CD14-positive monocyte (primary cell): ENCODE results near the gene CHN2. TPM values are rescaled to one million over a fixed set of nuclear protein-coding genes. Genes with fewer than 3 reads are reported as not detected.

ENCODE experiments used
- DNase-seq, 3 donors: peaks; one replicate each; pipeline ENCODE4 v3.0.0-alpha.2; 2011 to 2022
- H2AFZ ChIP-seq: 2 replicates; pipeline ENCODE4 v1.6.0; 2012; ENCODE audit warnings: mild to moderate bottlenecking, low read depth, low read length, inconsistent platforms; ENCODE audit not compliant: insufficient read depth, poor library complexity, severe bottlenecking
- H3K27ac ChIP-seq, 2 donors: 1 replicate in 1 of 2; 2 replicates in 1 of 2; pipeline ENCODE4 v1.5.1; 2012 to 2013; ENCODE audit warnings: low read length in 2 of 2, control low read depth in 1 of 2, inconsistent platforms in 1 of 2, low read depth in 1 of 2, mild to moderate bottlenecking in 1 of 2
- H3K27me3 ChIP-seq, 2 donors: one replicate each; pipeline versions ENCODE4 v1.6.0 to v1.6.1; 2011 to 2013; ENCODE audit warnings: low read length in 2 of 2; ENCODE audit not compliant: control insufficient read depth in 2 of 2, insufficient read depth in 2 of 2
- H3K36me3 ChIP-seq, 2 donors: replicated peaks in 1 of 2; 1 replicate in 1 of 2; 2 replicates in 1 of 2; pipeline versions ENCODE4 v1.5.1 to v1.6.1; 2012 to 2013; ENCODE audit warnings: low read length in 2 of 2, control low read depth in 1 of 2, inconsistent platforms in 1 of 2, mild to moderate bottlenecking in 1 of 2; ENCODE audit not compliant: insufficient read depth in 2 of 2, control insufficient read depth in 1 of 2
- H3K4me1 ChIP-seq, 2 donors: 1 replicate in 1 of 2; 2 replicates in 1 of 2; pipeline versions ENCODE4 v1.5.1 to v1.6.1; 2012 to 2013; ENCODE audit warnings: low read length in 2 of 2, control low read depth in 1 of 2, inconsistent platforms in 1 of 2, mild to moderate bottlenecking in 1 of 2, moderate library complexity in 1 of 2; ENCODE audit not compliant: insufficient read depth in 2 of 2, control insufficient read depth in 1 of 2
- H3K4me2 ChIP-seq: replicated peaks from 2 replicates; pipeline ENCODE3; 2012; ENCODE audit warnings: low read length, moderate library complexity, mild to moderate bottlenecking; ENCODE audit not compliant: poor library complexity, severe bottlenecking; ENCODE audit errors: extremely low read depth
- H3K4me3 ChIP-seq, 3 experiments: fragments of 200-600 bp in 1 of 3; sonication (generic) in 1 of 3; replicated peaks in 1 of 3; 1 replicate in 2 of 3; 2 replicates in 1 of 3; pipeline ENCODE4 v1.5.1; 2011 to 2013; ENCODE audit warnings: low read length in 3 of 3, mild to moderate bottlenecking in 3 of 3, control low read depth in 2 of 3, low read depth in 2 of 3, inconsistent platforms in 1 of 3, moderate library complexity in 1 of 3
- H3K79me2 ChIP-seq: 2 replicates; pipeline ENCODE4 v1.6.0; 2012; ENCODE audit warnings: mild to moderate bottlenecking, control low read depth, inconsistent platforms, low read length, moderate library complexity; ENCODE audit not compliant: insufficient read depth
- H3K9ac ChIP-seq: 2 replicates; pipeline ENCODE4 v1.6.0; 2017; ENCODE audit warnings: low read length, mild to moderate bottlenecking; ENCODE audit not compliant: insufficient read depth, poor library complexity, severe bottlenecking
- H3K9me3 ChIP-seq, 2 donors: replicated peaks in 1 of 2; 1 replicate in 1 of 2; 2 replicates in 1 of 2; pipeline versions ENCODE4 v1.5.1 to v1.6.1; 2012 to 2013; ENCODE audit warnings: low read length in 2 of 2, control low read depth in 1 of 2; ENCODE audit not compliant: control insufficient read depth in 1 of 2, insufficient read depth in 1 of 2
- H4K20me1 ChIP-seq: 2 replicates; pipeline ENCODE4 v1.6.0; 2012; ENCODE audit warnings: mild to moderate bottlenecking, low read length, control low read depth, moderate library complexity; ENCODE audit not compliant: insufficient read depth
- H3K27ac Mint-ChIP-seq, 7 donors: one replicate each; pipeline ENCODE4 v1.8.0; 2020; ENCODE audit warnings: mild to moderate bottlenecking in 7 of 7, mixed read lengths in 7 of 7, moderate library complexity in 6 of 7, inconsistent platforms in 2 of 7
- H3K27me3 Mint-ChIP-seq, 3 donors: one replicate each; pipeline ENCODE4 v1.8.0; 2021 to 2022; ENCODE audit warnings: low read depth in 3 of 3, mild to moderate bottlenecking in 3 of 3, mixed read lengths in 3 of 3, moderate library complexity in 3 of 3, inconsistent platforms in 1 of 3
- H3K36me3 Mint-ChIP-seq, 2 donors: one replicate each; pipeline ENCODE4 v1.8.0; 2020; ENCODE audit warnings: mixed read lengths in 2 of 2, inconsistent platforms in 1 of 2, mild to moderate bottlenecking in 1 of 2
- H3K4me1 Mint-ChIP-seq: one replicate; pipeline ENCODE4 v1.8.0; 2020; ENCODE audit warnings: mild to moderate bottlenecking, mixed read lengths
- H3K4me3 Mint-ChIP-seq, 2 donors: one replicate each; pipeline ENCODE4 v1.8.0; 2020; ENCODE audit warnings: mild to moderate bottlenecking in 2 of 2, mixed read lengths in 2 of 2, moderate library complexity in 1 of 2
- H3K9me3 Mint-ChIP-seq, 7 donors: one replicate each; pipeline ENCODE4 v1.8.0; 2020 to 2022; ENCODE audit warnings: mixed read lengths in 7 of 7, mild to moderate bottlenecking in 6 of 7, moderate library complexity in 6 of 7, inconsistent platforms in 2 of 7
- WGBS: methylation state at CpG from one replicate; pipeline ENCODE4 v1.1.5; 2013; ENCODE audit warnings: missing lambda C conversion rate; ENCODE audit not compliant: insufficient coverage; 5-methylcytosine and 5-hydroxymethylcytosine counted together
- intact Hi-C, 2 donors: fragments of 100-400 bp; cut with micrococcal nuclease; formaldehyde crosslinking; loops; one replicate each; pipeline versions ENCODE4 v1.15.0 to v1.15.1; 2023
- polyA plus RNA-seq, 3 donors: library from polyadenylated mRNA; depleted of rRNA in 1 of 3; unstranded in 2 of 3; stranded (reverse) in 1 of 3; fragments of 300-500 nt in 2 of 3; fragments of >200 nt in 1 of 3; fragmentation: Illumina TruSeq in 2 of 3; gene quantifications; 1 replicate in 2 of 3; 2 replicates in 1 of 3; pipeline ENCODE4 v1.2.3, GENCODE V29; 2012 to 2021
- TF ChIP-seq, protein P1 (sequence below): fragments of 200-600 bp; IDR thresholded peaks from one replicate; pipeline ENCODE4 v1.8.0; 2022; ENCODE audit warnings: antibody characterized with exemption, mild to moderate bottlenecking

The CHN2 gene
- polyA plus RNA-seq, 3 donors = 26.6 to 66.5 (median 44.8) TPM

DNA sequence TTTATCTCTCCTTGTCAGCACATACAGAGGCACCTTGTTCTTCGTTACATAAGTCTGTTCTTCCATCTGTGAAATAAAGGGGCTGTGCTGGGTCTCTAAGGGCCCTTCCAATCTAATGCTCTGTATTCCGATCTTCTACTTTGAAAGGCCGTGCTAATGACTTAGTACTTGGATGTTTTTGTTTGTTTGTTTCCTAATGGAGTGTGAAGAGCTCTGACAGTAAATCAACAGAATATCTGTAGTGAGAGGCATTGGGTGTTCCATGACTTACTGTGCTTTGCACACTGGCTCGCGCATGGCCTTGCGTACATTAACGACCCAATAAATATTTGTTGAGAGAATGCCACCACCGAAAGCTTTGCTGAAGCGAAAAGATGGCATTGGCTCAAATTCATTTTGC, 162.1 kb downstream of the CHN2 start:
- DNase-seq = no peak
- TF ChIP-seq, protein P1, sequence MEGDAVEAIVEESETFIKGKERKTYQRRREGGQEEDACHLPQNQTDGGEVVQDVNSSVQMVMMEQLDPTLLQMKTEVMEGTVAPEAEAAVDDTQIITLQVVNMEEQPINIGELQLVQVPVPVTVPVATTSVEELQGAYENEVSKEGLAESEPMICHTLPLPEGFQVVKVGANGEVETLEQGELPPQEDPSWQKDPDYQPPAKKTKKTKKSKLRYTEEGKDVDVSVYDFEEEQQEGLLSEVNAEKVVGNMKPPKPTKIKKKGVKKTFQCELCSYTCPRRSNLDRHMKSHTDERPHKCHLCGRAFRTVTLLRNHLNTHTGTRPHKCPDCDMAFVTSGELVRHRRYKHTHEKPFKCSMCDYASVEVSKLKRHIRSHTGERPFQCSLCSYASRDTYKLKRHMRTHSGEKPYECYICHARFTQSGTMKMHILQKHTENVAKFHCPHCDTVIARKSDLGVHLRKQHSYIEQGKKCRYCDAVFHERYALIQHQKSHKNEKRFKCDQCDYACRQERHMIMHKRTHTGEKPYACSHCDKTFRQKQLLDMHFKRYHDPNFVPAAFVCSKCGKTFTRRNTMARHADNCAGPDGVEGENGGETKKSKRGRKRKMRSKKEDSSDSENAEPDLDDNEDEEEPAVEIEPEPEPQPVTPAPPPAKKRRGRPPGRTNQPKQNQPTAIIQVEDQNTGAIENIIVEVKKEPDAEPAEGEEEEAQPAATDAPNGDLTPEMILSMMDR = no peak
- H4K20me1 ChIP-seq = peaks cover 19% of the 10 kb centered on the region
- Mint-ChIP-seq H3K27me3 (peaks cover 0 to 2% (median 0%) of the 10 kb centered on the region in 3 donors), H3K4me3 (no peak overlapping the region), H3K4me1 (peaks cover 7% of the 10 kb centered on the region), H3K27ac (no peak overlapping the region), H3K9me3 (peaks cover 0 to 3% (median 0%) of the 10 kb centered on the region in 7 donors), H3K36me3 (peaks cover 21 to 33% of the 10 kb centered on the region in 2 donors)
- no peaks in the 10 kb centered on the region for H3K79me2 ChIP-seq
- H3K9me3 ChIP-seq = no peaks in the 10 kb centered on the region
- H2AFZ ChIP-seq = no peak overlapping the region
- intact Hi-C loops = no loop called here
- WGBS = 100% methylated on average over 6 of the region's 9 CpGs
- H3K27ac ChIP-seq = no peak overlapping the region
- H3K4me1 ChIP-seq = no peaks in the 10 kb centered on the region
- no peak overlapping the region for H3K4me3 ChIP-seq
- no peak overlapping the region for H3K4me2 ChIP-seq
- H3K36me3 ChIP-seq = peaks cover 16 to 26% of the 10 kb centered on the region in 2 donors
- no peaks in the 10 kb centered on the region for H3K27me3 ChIP-seq
- H3K9ac ChIP-seq = no peak overlapping the region

DNA sequence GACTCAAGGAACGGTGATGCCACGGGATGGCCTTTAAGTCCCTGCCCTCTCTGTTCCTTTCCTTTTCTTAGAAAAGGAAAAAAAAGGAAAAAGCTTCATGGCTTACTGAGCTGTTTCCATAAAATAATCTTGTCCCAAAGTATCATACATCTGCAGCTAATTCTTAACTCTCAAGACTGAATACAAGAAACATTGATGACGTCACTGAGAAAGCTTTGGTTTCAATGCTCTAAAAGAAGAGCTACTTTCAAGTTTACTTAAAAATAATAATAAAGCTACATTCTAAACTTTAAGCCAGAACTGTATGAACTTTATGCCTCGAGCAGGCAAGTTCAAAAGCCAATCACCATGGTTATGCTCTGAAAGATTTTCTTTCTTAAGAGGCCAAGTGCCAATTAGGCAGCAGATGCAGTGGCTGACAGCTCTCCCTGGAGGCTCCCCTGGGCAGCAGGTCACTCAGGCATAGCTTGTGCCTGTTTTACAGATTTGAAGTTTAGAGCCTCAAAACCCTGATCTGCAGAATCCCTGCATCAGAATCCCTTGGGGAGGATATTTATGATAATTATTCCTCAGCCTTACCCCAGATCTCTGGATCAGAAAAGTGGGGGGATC, 165.0 kb downstream of the CHN2 start:
- TF ChIP-seq, protein P1 = no peak
- H3K4me3 Mint-ChIP-seq = no peak overlapping the region

More for the DNA sequence above, 165.0 kb downstream of the CHN2 start:
- no peaks in the 10 kb centered on the region for H3K27me3 Mint-ChIP-seq
- H3K9me3 ChIP-seq = no peaks in the 10 kb centered on the region
- WGBS = 100% methylated on average over 2 of the region's 4 CpGs
- H3K27me3 ChIP-seq = no peaks in the 10 kb centered on the region
- H3K4me1 ChIP-seq = no peaks in the 10 kb centered on the region
- H3K9me3 Mint-ChIP-seq = peaks cover 0 to 3% (median 0%) of the 10 kb centered on the region in 7 donors
- peaks cover 19 to 29% of the 10 kb centered on the region in 2 donors for H3K36me3 Mint-ChIP-seq
- H3K27ac Mint-ChIP-seq = no peak overlapping the region
- no peak overlapping the region for H2AFZ ChIP-seq
- H3K27ac ChIP-seq = no peak overlapping the region
- no peak for DNase-seq
- no peaks in the 10 kb centered on the region for H3K79me2 ChIP-seq
- peaks cover 16 to 26% of the 10 kb centered on the region in 2 donors for H3K36me3 ChIP-seq
- peaks cover 24% of the 10 kb centered on the region for H4K20me1 ChIP-seq
- H3K4me3 ChIP-seq = no peak overlapping the region
- H3K4me1 Mint-ChIP-seq = peaks cover 2% of the 10 kb centered on the region
- intact Hi-C loops = no loop called here
- H3K9ac ChIP-seq = no peak overlapping the region
- H3K4me2 ChIP-seq = no peak overlapping the region
